ENCODE results near the gene WDTC1. TPM values are rescaled to one million over a fixed set of nuclear protein-coding genes. Genes with fewer than 3 reads are reported as not detected.

Gene WDTC1
- total RNA-seq, 1 experiment from 2014 or later = 19.0 TPM

DNA sequence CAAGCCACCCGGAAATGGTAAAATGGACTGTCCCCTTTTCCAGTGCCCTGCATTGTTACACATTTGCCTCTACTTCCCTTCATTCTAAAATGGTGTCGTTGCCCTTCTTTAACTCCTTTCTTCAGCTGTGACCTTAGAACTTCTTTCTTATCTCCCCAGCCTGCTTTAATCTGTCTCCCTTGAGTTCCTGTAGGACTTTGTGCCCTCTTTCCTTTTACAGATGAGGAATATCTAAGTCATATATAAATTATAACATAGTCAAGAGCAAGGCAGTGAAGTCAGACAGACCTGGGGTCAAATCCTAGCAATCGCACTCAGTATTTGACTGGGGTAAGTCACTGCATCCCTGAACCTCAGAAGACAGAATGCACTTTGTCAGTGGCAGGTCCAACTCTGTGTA is 56.1 kb downstream of the WDTC1 start:
- peaks cover 0 to 4% of the 10 kb centered on the region in 2 experiments; a peak in 1 of 4 replicates for H3K4me1 Mint-ChIP-seq

More for the DNA sequence above, 56.1 kb downstream of the WDTC1 start:
- Histone ChIP-seq H3K27ac (ENCODE audit: insufficient read length, low read depth, low read length) (no peak overlapping the region), H4K20me1 (ENCODE audit: control insufficient read depth, insufficient read depth, insufficient read length) (no peaks in the 10 kb centered on the region), H4K91ac (ENCODE audit: insufficient read length, low read depth, low read length) (no peak overlapping the region), H2BK5ac (ENCODE audit: insufficient read length, low read length) (no peak overlapping the region), H3K56ac (ENCODE audit: insufficient read length, low read depth, low read length) (no peak overlapping the region), H3K4ac (ENCODE audit: low read depth, low read length) (no peak overlapping the region), H3K4me1 (ENCODE audit: insufficient read depth, low read length) (no peaks in the 10 kb centered on the region), H2AK5ac (ENCODE audit: insufficient read length, low read length) (no peak overlapping the region), H2BK12ac (ENCODE audit: insufficient read length, low read depth, low read length) (no peak overlapping the region), H3K23ac (ENCODE audit: insufficient read length, low read depth, low read length) (no peak overlapping the region), H2BK120ac (ENCODE audit: low read depth, low read length, poor library complexity, severe bottlenecking) (no peak overlapping the region), H3K79me1 (ENCODE audit: insufficient read depth, low read depth, low read length, poor library complexity, severe bottlenecking) (no peaks in the 10 kb centered on the region), H3K79me2 (ENCODE audit: insufficient read depth, low read length) (no peaks in the 10 kb centered on the region), H4K8ac (replicated peaks; ENCODE audit: insufficient read length, low read depth, low read length) (no peak overlapping the region), H3T11ph (ENCODE audit: low read length) (no peak overlapping the region), H3K9ac (ENCODE audit: extremely low read depth, insufficient read length, low read length) (no peak overlapping the region), H3K14ac (ENCODE audit: insufficient read depth, low read length) (no peak overlapping the region), H4K5ac (ENCODE audit: insufficient read length, low read depth, low read length) (no peak overlapping the region), H3K18ac (ENCODE audit: insufficient read length, low read depth, low read length) (no peak overlapping the region), H2BK15ac (ENCODE audit: low read depth, low read length) (no peak overlapping the region), H3K27me3 (ENCODE audit: insufficient read depth, low read length) (no peaks in the 10 kb centered on the region), H3K9me3 (ENCODE audit: control insufficient read depth, low read depth, low read length) (no peaks in the 10 kb centered on the region), H3K23me2 (ENCODE audit: insufficient read length, low read depth, low read length, poor library complexity, severe bottlenecking) (no peaks in the 10 kb centered on the region), H3K4me2 (ENCODE audit: insufficient read depth, insufficient read length, low read length) (no peak overlapping the region), H2BK20ac (ENCODE audit: low read depth, low read length, poor library complexity, severe bottlenecking) (no peak overlapping the region), H2AFZ (ENCODE audit: low read length) (no peak overlapping the region)
- no peak for DNase-seq
- no CpG with 5 or more reads among the region's 3 CpGs for WGBS (ENCODE audit: extremely low coverage, insufficient read length, low lambda C conversion rate)
- Mint-ChIP-seq H3K27me3 (ENCODE audit: low read depth) (no peaks in the 10 kb centered on the region), H3K9me3 (peaks cover 5 to 6% of the 10 kb centered on the region in 2 experiments; a peak in 2 of 5 replicates), H3K27ac (no peak overlapping the region), H3K4me3 (no peak overlapping the region), H3K36me3 (ENCODE audit: insufficient read depth in 1 of 3, low read depth in 3 of 3) (peaks cover 15 to 23% (median 18%) of the 10 kb centered on the region in 3 experiments; a peak in 5 of 7 replicates)
- TF ChIP-seq CTCF (conservative IDR thresholded peaks at IDR 0.05) = no peak
